Neural crest cell (in vitro differentiated cells): ENCODE results near the gene MYO6. TPM values are rescaled to one million over a fixed set of nuclear protein-coding genes. Genes with fewer than 3 reads are reported as not detected.

ENCODE experiments used
- DNase-seq: peaks from one replicate; pipeline ENCODE4 v3.0.0; 2021; ENCODE audit warnings: low read depth, mixed read lengths, low spot score
- H3K27ac Mint-ChIP-seq: one replicate; pipeline ENCODE4 v1.8.0; 2021; ENCODE audit warnings: mild to moderate bottlenecking, mixed read lengths; ENCODE audit not compliant: unreplicated experiment
- H3K27me3 Mint-ChIP-seq: 2 replicates; pipeline ENCODE4 v1.8.0; 2021; ENCODE audit warnings: low read depth, mild to moderate bottlenecking, mixed read lengths
- H3K36me3 Mint-ChIP-seq: 2 replicates; pipeline ENCODE4 v1.8.0; 2021; ENCODE audit warnings: low read depth, mild to moderate bottlenecking, mixed read lengths
- H3K4me1 Mint-ChIP-seq: 2 replicates; pipeline ENCODE4 v1.8.0; 2021; ENCODE audit warnings: mixed read lengths
- H3K4me3 Mint-ChIP-seq: one replicate; pipeline ENCODE4 v1.8.0; 2021; ENCODE audit warnings: mild to moderate bottlenecking, mixed read lengths
- H3K9me3 Mint-ChIP-seq: 2 replicates; pipeline ENCODE4 v1.8.0; 2021; ENCODE audit warnings: mixed read lengths
- total RNA-seq: library from RNA; stranded (reverse); gene quantifications from 2 replicates; pipeline ENCODE4 v1.2.1, GENCODE V29; 2021
- TF ChIP-seq, protein P1 (sequence below): fragments of 200-600 bp; sonication (generic); conservative IDR thresholded peaks from 2 replicates; pipeline ENCODE4 v1.5.0; 2021; ENCODE audit warnings: antibody characterized with exemption, mild to moderate bottlenecking

MYO6 gene
- total RNA-seq, 1 donor from 2014 or later: 24.5 TPM

DNA sequence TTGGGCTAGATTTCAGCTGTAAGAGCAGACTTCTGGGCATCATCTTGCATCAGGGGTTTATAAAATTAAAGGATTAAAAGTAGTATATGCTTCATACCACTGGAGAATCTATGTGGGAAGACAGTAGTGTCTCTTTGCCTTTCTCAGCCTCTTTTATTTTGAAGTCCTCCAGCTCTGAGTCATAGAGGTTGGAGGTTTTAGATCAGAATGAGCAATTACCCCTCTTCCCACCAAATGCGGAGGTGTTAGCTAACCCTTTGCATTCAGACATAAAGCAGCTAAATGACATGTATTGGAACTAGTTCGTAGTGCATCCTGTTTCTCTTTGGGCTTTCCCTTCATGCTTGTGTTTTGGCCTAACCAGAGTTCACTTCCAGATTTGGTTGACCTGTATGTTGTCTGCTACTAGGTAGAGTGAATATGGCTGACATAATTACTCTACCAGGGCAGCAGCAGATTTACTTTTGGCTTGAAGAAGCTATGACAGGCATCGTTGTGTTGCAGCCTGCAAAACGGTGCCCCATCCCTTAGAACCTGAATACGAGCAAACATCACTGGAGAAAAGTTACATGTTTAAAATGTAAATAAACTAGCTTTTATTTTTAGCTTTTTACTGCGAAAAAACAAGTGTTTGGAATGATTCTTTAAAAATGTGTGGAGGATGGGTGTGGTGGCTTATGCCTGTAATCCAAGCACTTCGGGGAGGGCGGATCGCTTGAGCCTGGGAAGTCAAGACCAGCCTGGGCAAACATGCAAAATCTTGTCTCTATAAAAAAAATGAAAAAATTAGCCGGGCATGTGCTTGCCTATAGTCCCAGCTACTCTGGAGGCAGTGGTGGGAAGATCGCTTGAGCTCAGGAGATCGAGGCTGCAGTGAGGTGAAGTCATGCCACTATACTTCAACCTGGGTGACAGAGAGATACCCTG is 82.2 kb downstream of the MYO6 start:
- TF ChIP-seq, protein P1, sequence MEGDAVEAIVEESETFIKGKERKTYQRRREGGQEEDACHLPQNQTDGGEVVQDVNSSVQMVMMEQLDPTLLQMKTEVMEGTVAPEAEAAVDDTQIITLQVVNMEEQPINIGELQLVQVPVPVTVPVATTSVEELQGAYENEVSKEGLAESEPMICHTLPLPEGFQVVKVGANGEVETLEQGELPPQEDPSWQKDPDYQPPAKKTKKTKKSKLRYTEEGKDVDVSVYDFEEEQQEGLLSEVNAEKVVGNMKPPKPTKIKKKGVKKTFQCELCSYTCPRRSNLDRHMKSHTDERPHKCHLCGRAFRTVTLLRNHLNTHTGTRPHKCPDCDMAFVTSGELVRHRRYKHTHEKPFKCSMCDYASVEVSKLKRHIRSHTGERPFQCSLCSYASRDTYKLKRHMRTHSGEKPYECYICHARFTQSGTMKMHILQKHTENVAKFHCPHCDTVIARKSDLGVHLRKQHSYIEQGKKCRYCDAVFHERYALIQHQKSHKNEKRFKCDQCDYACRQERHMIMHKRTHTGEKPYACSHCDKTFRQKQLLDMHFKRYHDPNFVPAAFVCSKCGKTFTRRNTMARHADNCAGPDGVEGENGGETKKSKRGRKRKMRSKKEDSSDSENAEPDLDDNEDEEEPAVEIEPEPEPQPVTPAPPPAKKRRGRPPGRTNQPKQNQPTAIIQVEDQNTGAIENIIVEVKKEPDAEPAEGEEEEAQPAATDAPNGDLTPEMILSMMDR: no peak
- DNase-seq: no peak
- H3K36me3 Mint-ChIP-seq: no peaks in the 10 kb centered on the region
- no peak overlapping the region for H3K27ac Mint-ChIP-seq
- no peak overlapping the region for H3K4me3 Mint-ChIP-seq
- no peaks in the 10 kb centered on the region for H3K9me3 Mint-ChIP-seq
- H3K27me3 Mint-ChIP-seq: no peaks in the 10 kb centered on the region
- no peaks in the 10 kb centered on the region for H3K4me1 Mint-ChIP-seq

DNA sequence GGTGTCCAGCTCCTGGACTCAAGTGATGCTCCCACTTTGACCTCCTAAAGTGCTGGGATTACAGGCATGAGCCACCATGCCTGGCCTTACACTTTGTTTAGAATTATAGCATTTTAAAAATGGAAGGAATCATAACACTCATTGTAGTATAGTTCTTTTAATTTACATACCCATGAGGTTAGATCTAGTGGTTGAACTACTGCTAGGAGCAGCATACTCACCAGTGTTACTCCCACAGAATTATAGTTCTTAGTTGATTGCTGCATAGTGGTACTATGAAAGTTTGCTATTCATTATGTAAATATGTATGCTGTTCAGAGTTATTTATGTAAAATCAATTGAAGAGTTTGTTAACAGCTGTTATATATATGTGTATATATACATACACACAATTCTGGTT is 85.4 kb downstream of the MYO6 start:
- peaks cover 3% of the 10 kb centered on the region for H3K36me3 Mint-ChIP-seq
- H3K9me3 Mint-ChIP-seq: no peaks in the 10 kb centered on the region
- TF ChIP-seq, protein P1: no peak
- no peaks in the 10 kb centered on the region for H3K4me1 Mint-ChIP-seq
- DNase-seq: no peak
- H3K27me3 Mint-ChIP-seq: no peaks in the 10 kb centered on the region
- H3K4me3 Mint-ChIP-seq: no peak overlapping the region
- H3K27ac Mint-ChIP-seq: no peak overlapping the region

DNA sequence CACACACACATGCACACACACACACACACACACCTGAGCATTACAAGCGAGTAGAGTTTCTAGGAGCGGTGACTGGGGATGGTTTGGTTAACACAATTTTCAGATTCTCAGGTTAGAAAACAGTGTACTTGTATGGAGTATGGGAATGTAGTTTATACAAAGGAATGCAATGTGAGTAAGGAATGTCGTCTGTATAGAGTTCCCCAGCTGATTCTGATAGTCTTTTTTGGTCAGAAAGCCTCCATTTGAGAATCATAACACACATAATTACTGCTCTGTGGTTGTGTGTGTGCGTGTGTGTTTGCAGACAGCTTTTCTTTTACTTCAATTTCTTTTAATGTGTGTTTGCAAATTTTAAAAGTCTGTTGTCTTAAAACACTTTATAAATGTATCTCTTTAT is 93.2 kb downstream of the MYO6 start:
- no peak overlapping the region for H3K27ac Mint-ChIP-seq

DNA sequence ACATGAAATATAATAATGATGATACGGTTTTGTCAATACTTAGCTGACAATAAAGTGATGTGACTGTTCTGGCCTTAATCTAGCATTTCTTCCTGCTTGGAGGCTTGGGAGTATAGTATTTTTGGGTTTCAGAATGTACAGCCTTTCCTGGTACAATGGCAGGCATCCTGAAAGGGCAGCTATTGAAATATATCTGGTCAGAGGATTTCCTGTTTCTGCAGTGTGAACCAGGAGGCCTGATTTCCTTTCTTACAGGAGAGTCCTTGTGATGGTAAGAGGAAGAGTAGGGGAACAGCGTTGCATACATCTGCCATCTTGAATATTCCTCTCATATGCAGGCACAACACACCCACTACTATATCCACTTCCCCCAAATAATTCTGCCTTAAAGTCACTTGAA is 93.7 kb downstream of the MYO6 start:
- H3K9me3 Mint-ChIP-seq: no peaks in the 10 kb centered on the region
- DNase-seq: no peak
- no peaks in the 10 kb centered on the region for H3K27me3 Mint-ChIP-seq
- no peaks in the 10 kb centered on the region for H3K36me3 Mint-ChIP-seq
- H3K4me3 Mint-ChIP-seq: no peak overlapping the region
- no peak overlapping the region for H3K27ac Mint-ChIP-seq
- H3K4me1 Mint-ChIP-seq: no peaks in the 10 kb centered on the region
- TF ChIP-seq, protein P1: no peak

More for the DNA sequence above, 93.2 kb downstream of the MYO6 start:
- Mint-ChIP-seq H3K9me3 (no peaks in the 10 kb centered on the region), H3K4me1 (no peaks in the 10 kb centered on the region), H3K36me3 (no peaks in the 10 kb centered on the region), H3K27me3 (no peaks in the 10 kb centered on the region), H3K4me3 (no peak overlapping the region)
- TF ChIP-seq, protein P1: no peak
- no peak for DNase-seq

DNA sequence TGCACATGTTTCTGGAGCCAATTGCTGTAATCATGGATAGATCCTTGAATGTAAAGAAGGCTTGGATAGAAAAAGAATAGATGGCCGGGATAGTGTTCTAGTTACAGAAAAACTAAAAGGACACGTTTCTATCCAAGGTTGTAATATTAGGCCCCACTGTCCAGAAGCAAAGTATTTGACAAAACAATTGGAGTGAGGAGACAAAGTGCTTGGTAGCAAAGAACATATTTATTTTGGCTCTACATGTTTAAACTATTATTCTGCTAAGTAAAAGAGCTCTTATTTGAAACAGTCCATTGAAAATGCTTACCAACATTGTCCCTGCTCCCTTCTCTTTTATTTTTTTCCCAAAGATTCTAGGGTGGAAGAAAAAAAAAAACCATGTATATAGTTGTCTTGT is 94.4 kb downstream of the MYO6 start:
- Mint-ChIP-seq H3K4me1 (no peaks in the 10 kb centered on the region), H3K9me3 (no peaks in the 10 kb centered on the region), H3K4me3 (no peak overlapping the region), H3K27me3 (no peaks in the 10 kb centered on the region), H3K27ac (no peak overlapping the region), H3K36me3 (no peaks in the 10 kb centered on the region)
- TF ChIP-seq, protein P1: no peak
- no peak for DNase-seq
